Measurements from ENCODE around the gene PKD1L1. TPM values are rescaled to one million over a fixed set of nuclear protein-coding genes. Genes with fewer than 3 reads are reported as not detected.
"Not testable (repeated sequence)": the region's sequence is repeated elsewhere in the genome, so short reads cannot be mapped to it uniquely, and the experiment has no call there.

PKD1L1 gene
- total and polyA plus RNA-seq, 4 donors = 0.52 to 1.2 TPM; not detected in 2

- intact Hi-C loops (cut with DNase I) = no loop called here
- no peak overlapping the region for H3K27ac ChIP-seq (ENCODE audit: low read depth in 1 of 2, low read length in 2 of 2)
- WGBS, 2 donors = 21 to 45% methylated on average over 6 of the region's 6 CpGs
Measured at GRCh38 chr7:47932016-47932415, 16.2 kb downstream of the PKD1L1 start.

GRCh38 chr7:47931005-47932004 lies 17.0 kb downstream of the PKD1L1 start:
- no peaks in the 10 kb centered on the region for H3K36me3 ChIP-seq (ENCODE audit: control insufficient read depth in 1 of 2, insufficient read depth in 2 of 2, low read length in 1 of 2)
- 88 to 89% methylated on average over 18 of the region's 18 CpGs for WGBS, 2 donors
- no peak for ATAC-seq (ENCODE audit: low FRiP score)

More at GRCh38 chr7:47932016-47932415, 16.2 kb downstream of the PKD1L1 start:
- H3K27me3 ChIP-seq (ENCODE audit: control insufficient read depth in 1 of 2, insufficient read depth in 2 of 2, low read length in 1 of 2) = no peaks in the 10 kb centered on the region
- DNase-seq (peak in 1 of 2 donors; percentile 56), ATAC-seq (ENCODE audit: low FRiP score) (no peak)
- H3K36me3 ChIP-seq (ENCODE audit: control insufficient read depth in 1 of 2, insufficient read depth in 2 of 2, low read length in 1 of 2) = no peaks in the 10 kb centered on the region
- no peak overlapping the region for H3K4me3 ChIP-seq (ENCODE audit: low read length in 2 of 2)
- no peaks in the 10 kb centered on the region for H3K4me1 ChIP-seq (ENCODE audit: control insufficient read depth in 1 of 2, insufficient read depth in 2 of 2, low read length in 2 of 2)
- no peaks in the 10 kb centered on the region for H3K9me3 ChIP-seq (ENCODE audit: control insufficient read depth, low read length)

GRCh38 chr7:47924266-47924665 lies 24.0 kb downstream of the PKD1L1 start:
- Histone ChIP-seq H3K27me3 (ENCODE audit: control insufficient read depth in 1 of 2, insufficient read depth in 2 of 2, low read length in 1 of 2) (no peaks in the 10 kb centered on the region), H3K9me3 (ENCODE audit: control insufficient read depth, low read length) (no peaks in the 10 kb centered on the region), H3K36me3 (ENCODE audit: control insufficient read depth in 1 of 2, insufficient read depth in 2 of 2, low read length in 1 of 2) (no peaks in the 10 kb centered on the region), H3K27ac (ENCODE audit: low read depth in 1 of 2, low read length in 2 of 2) (no peak overlapping the region), H3K4me3 (ENCODE audit: low read length in 2 of 2) (no peak overlapping the region), H3K4me1 (ENCODE audit: control insufficient read depth in 1 of 2, insufficient read depth in 2 of 2, low read length in 2 of 2) (no peaks in the 10 kb centered on the region)
- ATAC-seq (ENCODE audit: low FRiP score) (no peak), DNase-seq (no peak)
- 77 to 81% methylated on average over 2 of the region's 2 CpGs for WGBS, 2 donors
- intact Hi-C loops (cut with DNase I) = no loop called here

More at GRCh38 chr7:47931005-47932004, 17.0 kb downstream of the PKD1L1 start:
- no peaks in the 10 kb centered on the region for H3K9me3 ChIP-seq (ENCODE audit: control insufficient read depth, low read length)
- no peaks in the 10 kb centered on the region for H3K27me3 ChIP-seq (ENCODE audit: control insufficient read depth in 1 of 2, insufficient read depth in 2 of 2, low read length in 1 of 2)
- no peaks in the 10 kb centered on the region for H3K4me1 ChIP-seq (ENCODE audit: control insufficient read depth in 1 of 2, insufficient read depth in 2 of 2, low read length in 2 of 2)
- intact Hi-C loops (cut with DNase I) = no loop called here
- DNase-seq = peak in 1 of 2 donors; percentile 52
- H3K4me3 ChIP-seq (ENCODE audit: low read length in 2 of 2) = no peak overlapping the region
- H3K27ac ChIP-seq (ENCODE audit: low read depth in 1 of 2, low read length in 2 of 2) = no peak overlapping the region

GRCh38 chr7:47923081-47923875 lies 25.0 kb downstream of the PKD1L1 start:
- H3K36me3 ChIP-seq (ENCODE audit: control insufficient read depth in 1 of 2, insufficient read depth in 2 of 2, low read length in 1 of 2); H3K9me3 ChIP-seq (ENCODE audit: control insufficient read depth, low read length); intact Hi-C loops (cut with DNase I); H3K27ac ChIP-seq (ENCODE audit: low read depth in 1 of 2, low read length in 2 of 2); H3K4me3 ChIP-seq (ENCODE audit: low read length in 2 of 2); H3K4me1 ChIP-seq (ENCODE audit: control insufficient read depth in 1 of 2, insufficient read depth in 2 of 2, low read length in 2 of 2); H3K27me3 ChIP-seq (ENCODE audit: control insufficient read depth in 1 of 2, insufficient read depth in 2 of 2, low read length in 1 of 2); ATAC-seq (ENCODE audit: low FRiP score); DNase-seq: not testable (repeated sequence)
- 89% methylated on average over 8 of the region's 8 CpGs for WGBS, 2 donors

- H3K9me3 ChIP-seq (ENCODE audit: control insufficient read depth, low read length); H3K27ac ChIP-seq (ENCODE audit: low read depth in 1 of 2, low read length in 2 of 2); ATAC-seq (ENCODE audit: low FRiP score); intact Hi-C loops (cut with DNase I); H3K4me3 ChIP-seq (ENCODE audit: low read length in 2 of 2); DNase-seq; H3K27me3 ChIP-seq (ENCODE audit: control insufficient read depth in 1 of 2, insufficient read depth in 2 of 2, low read length in 1 of 2); H3K36me3 ChIP-seq (ENCODE audit: control insufficient read depth in 1 of 2, insufficient read depth in 2 of 2, low read length in 1 of 2); H3K4me1 ChIP-seq (ENCODE audit: control insufficient read depth in 1 of 2, insufficient read depth in 2 of 2, low read length in 2 of 2): not testable (repeated sequence)
- WGBS, 2 donors = 60 to 80% methylated on average over 1 of the region's 1 CpG
Measured at GRCh38 chr7:47916514-47916913, 31.8 kb downstream of the PKD1L1 start.

- no peaks in the 10 kb centered on the region for H3K27me3 ChIP-seq (ENCODE audit: control insufficient read depth in 1 of 2, insufficient read depth in 2 of 2, low read length in 1 of 2)
- H3K4me3 ChIP-seq (ENCODE audit: low read length in 2 of 2) = no peak overlapping the region
- H3K4me1 ChIP-seq (ENCODE audit: control insufficient read depth in 1 of 2, insufficient read depth in 2 of 2, low read length in 2 of 2) = no peaks in the 10 kb centered on the region
- 74 to 75% methylated on average over 2 of the region's 2 CpGs for WGBS, 2 donors
- ATAC-seq (ENCODE audit: low FRiP score) = no peak
- no peaks in the 10 kb centered on the region for H3K9me3 ChIP-seq (ENCODE audit: control insufficient read depth, low read length)
- no peak overlapping the region for H3K27ac ChIP-seq (ENCODE audit: low read depth in 1 of 2, low read length in 2 of 2)
- DNase-seq = no peak
- intact Hi-C loops (cut with DNase I) = no loop called here
- H3K36me3 ChIP-seq (ENCODE audit: control insufficient read depth in 1 of 2, insufficient read depth in 2 of 2, low read length in 1 of 2) = no peaks in the 10 kb centered on the region
Measured at GRCh38 chr7:47915616-47915976, 32.7 kb downstream of the PKD1L1 start.

- intact Hi-C loops (cut with DNase I) = no loop called here
- Histone ChIP-seq H3K27me3 (ENCODE audit: control insufficient read depth in 1 of 2, insufficient read depth in 2 of 2, low read length in 1 of 2) (no peaks in the 10 kb centered on the region), H3K27ac (ENCODE audit: low read depth in 1 of 2, low read length in 2 of 2) (no peak overlapping the region), H3K36me3 (ENCODE audit: control insufficient read depth in 1 of 2, insufficient read depth in 2 of 2, low read length in 1 of 2) (no peaks in the 10 kb centered on the region), H3K4me1 (ENCODE audit: control insufficient read depth in 1 of 2, insufficient read depth in 2 of 2, low read length in 2 of 2) (no peaks in the 10 kb centered on the region), H3K4me3 (ENCODE audit: low read length in 2 of 2) (no peak overlapping the region), H3K9me3 (ENCODE audit: control insufficient read depth, low read length) (no peaks in the 10 kb centered on the region)
- 57 to 59% methylated on average over 5 of the region's 5 CpGs for WGBS, 2 donors
- DNase-seq (no peak), ATAC-seq (ENCODE audit: low FRiP score) (no peak)
Measured at GRCh38 chr7:47914717-47915615, 33.3 kb downstream of the PKD1L1 start.

GRCh38 chr7:47912332-47912731 lies 35.9 kb downstream of the PKD1L1 start:
- Histone ChIP-seq H3K36me3 (ENCODE audit: control insufficient read depth in 1 of 2, insufficient read depth in 2 of 2, low read length in 1 of 2) (no peaks in the 10 kb centered on the region), H3K4me3 (ENCODE audit: low read length in 2 of 2) (no peak overlapping the region), H3K27me3 (ENCODE audit: control insufficient read depth in 1 of 2, insufficient read depth in 2 of 2, low read length in 1 of 2) (no peaks in the 10 kb centered on the region), H3K4me1 (ENCODE audit: control insufficient read depth in 1 of 2, insufficient read depth in 2 of 2, low read length in 2 of 2) (no peaks in the 10 kb centered on the region), H3K27ac (ENCODE audit: low read depth in 1 of 2, low read length in 2 of 2) (no peak overlapping the region), H3K9me3 (ENCODE audit: control insufficient read depth, low read length) (no peaks in the 10 kb centered on the region)
- WGBS, 2 donors = 96 to 98% methylated on average over 6 of the region's 6 CpGs
- intact Hi-C loops (cut with DNase I) = no loop called here
- DNase-seq = no peak
- no peak for ATAC-seq (ENCODE audit: low FRiP score)
